Left renal pelvis (tissue), 4 donors: ENCODE data around the gene NEK7. TPM values are rescaled to one million over a fixed set of nuclear protein-coding genes. Genes with fewer than 3 reads are reported as not detected.
"Not testable (repeated sequence)": the region's sequence is repeated elsewhere in the genome, so short reads cannot be mapped to it uniquely, and the experiment has no call there.

ENCODE experiments used
- DNase-seq, 4 donors: peaks; one replicate each; pipeline ENCODE4 v3.0.0-alpha.2; 2013; ENCODE audit warnings: low read depth in 4 of 4, low spot score in 3 of 4
- polyA plus RNA-seq, 4 donors: library from polyadenylated mRNA; unstranded; fragments of 120-200 nt; gene quantifications; one replicate each; pipeline ENCODE4 v1.2.1, GENCODE V29; 2013; ENCODE audit not compliant: insufficient read length in 4 of 4

Gene NEK7
- polyA plus RNA-seq, 4 donors = 46.0 to 69.8 (median 55.9) TPM

- DNase-seq = no peak
Observed at GRCh38 chr1:198167436-198167934, 10.7 kb downstream of the NEK7 start.

DNA sequence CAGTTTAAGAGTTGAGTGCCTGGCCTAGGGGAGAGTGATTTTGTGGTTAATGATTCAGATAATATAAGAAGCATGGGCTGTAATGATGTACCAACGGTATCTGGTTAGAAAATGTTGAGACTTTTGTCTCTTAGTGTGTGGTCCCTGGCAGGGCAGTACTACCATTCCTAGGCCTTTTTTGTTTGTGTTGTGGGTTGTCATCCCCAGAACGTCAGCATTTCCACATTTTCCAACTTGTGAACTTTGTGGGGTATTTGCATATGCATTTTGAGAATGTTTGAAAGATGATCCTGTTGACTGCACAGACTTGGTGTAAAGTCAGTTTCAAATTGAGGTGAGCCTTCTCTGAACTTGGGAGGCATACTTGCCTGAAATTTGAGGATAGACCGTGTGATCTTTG lies 11.4 kb downstream of the NEK7 start:
- DNase-seq = no peak

GRCh38 chr1:198169672-198170071 lies 12.9 kb downstream of the NEK7 start:
- DNase-seq = no peak

GRCh38 chr1:198171667-198172540 lies 15.1 kb downstream of the NEK7 start:
- DNase-seq = no peak

GRCh38 chr1:198173832-198174231 lies 17.0 kb downstream of the NEK7 start:
- no peak for DNase-seq

GRCh38 chr1:198174297-198174696 lies 17.5 kb downstream of the NEK7 start:
- DNase-seq = no peak

- no peak for DNase-seq
Observed at GRCh38 chr1:198175423-198176170, 18.8 kb downstream of the NEK7 start.

DNA sequence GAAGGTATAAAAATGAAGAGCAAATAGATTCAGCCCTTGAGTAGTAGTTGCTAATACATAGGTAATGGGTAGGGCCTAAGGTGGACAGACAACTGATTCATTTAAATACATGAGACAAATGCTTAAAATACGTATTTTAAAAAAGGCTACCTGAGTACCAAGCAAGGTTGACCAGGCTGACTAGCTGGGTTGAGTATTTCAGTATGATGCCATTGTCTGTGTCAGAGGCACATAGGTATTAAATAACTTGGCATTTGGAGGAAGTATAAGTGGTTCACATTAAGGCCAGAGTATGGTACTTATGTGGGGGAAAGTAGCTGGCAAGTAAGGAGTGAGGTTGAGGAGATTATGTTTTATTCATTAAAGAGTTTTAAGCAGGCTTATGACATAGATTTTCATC lies 19.4 kb downstream of the NEK7 start:
- DNase-seq = no peak

- no peak for DNase-seq
Observed at GRCh38 chr1:198177546-198177945, 20.7 kb downstream of the NEK7 start.

DNA sequence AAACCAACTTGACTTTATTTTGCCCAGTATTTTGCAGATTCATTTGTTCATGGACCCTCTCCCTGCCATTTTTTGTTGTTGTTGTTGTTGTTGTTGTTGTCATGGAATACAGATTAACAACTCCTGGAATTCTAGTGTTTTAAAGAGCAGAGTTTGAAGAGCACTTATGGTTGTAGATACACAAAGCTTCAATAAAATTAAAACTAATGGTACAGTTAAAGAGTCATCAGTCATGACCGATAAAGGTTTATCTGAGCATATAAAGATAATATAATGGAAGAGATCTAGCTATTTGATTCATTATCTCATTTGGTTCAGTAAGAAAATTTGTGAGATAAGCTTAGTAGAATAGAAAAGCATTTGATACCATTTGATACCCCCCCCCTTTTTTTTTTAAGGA lies 21.8 kb downstream of the NEK7 start:
- DNase-seq = no peak

- DNase-seq = no peak
Observed at GRCh38 chr1:198179556-198179981, 22.8 kb downstream of the NEK7 start.

DNA sequence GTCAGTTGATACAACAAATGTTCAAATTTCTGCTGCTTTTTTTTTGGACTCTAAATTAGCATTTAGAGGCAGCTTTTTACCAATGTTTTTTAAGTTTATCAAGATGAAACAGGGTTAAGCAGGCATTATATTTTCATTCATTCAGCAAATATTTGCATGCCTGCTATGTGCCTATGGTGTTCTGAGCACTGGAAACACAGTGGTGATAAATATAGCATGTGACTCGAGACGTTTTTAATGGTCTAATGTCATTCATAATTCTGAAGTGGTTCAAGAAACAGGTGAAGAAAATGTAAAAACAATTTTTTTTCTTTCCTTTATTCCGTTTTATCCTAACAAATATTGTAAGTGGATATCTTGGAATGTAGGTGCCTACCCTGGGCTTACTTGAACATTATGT lies 26.8 kb downstream of the NEK7 start:
- no peak for DNase-seq

GRCh38 chr1:198184516-198184915 lies 27.7 kb downstream of the NEK7 start:
- no peak for DNase-seq

DNA sequence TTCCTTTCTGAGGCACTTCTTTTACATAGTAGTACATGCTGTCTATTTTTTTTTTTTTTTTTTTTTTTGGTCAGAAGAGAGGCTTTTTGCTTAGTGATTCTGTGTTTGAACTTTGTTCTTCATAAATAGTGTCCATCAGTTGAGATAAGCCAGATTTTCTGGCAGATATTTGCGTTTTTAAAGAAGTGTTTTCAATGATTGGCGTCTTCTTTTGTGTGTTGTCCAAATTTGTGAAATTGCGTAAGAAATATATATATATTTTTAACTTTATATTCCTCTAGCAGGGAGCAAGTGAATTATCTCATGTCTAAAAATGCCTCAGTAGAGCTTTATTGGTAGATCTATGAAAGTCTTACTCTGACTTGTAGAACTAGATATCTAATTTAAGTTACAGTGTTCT lies 28.3 kb downstream of the NEK7 start:
- DNase-seq = no peak

- no peak for DNase-seq
Observed at GRCh38 chr1:198185759-198186158, 29.0 kb downstream of the NEK7 start.

DNA sequence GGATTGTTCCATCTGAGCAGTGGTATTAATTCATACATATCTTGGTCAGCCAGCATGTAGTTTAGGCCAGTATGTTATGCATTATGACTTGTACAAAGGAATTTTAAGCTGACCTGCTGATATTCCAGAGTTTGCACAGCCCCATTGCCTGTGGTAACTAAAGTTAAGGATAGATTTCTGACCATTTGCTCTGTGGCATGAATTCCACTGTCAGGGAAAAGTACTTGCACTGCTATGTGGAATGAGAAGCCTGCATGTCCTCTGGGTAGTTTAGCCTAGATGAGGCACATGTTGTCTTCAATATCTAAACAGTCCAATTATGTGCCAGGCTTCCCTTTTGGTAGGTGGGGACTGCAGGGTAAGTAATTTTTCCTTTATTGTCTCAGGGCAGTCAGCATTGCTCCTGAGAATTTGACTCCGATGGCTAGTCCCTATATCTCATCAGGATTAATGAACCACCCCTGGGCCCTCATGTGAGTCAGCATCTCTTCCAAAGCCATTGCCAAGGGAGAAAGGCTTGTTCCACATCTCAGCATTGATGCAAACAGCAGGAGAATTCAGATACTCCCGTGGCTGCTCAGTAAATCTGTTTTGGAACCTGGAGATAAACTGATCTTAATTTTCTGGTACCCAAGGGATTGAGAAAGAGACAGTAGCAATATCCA lies 30.2 kb downstream of the NEK7 start:
- DNase-seq = no peak

DNA sequence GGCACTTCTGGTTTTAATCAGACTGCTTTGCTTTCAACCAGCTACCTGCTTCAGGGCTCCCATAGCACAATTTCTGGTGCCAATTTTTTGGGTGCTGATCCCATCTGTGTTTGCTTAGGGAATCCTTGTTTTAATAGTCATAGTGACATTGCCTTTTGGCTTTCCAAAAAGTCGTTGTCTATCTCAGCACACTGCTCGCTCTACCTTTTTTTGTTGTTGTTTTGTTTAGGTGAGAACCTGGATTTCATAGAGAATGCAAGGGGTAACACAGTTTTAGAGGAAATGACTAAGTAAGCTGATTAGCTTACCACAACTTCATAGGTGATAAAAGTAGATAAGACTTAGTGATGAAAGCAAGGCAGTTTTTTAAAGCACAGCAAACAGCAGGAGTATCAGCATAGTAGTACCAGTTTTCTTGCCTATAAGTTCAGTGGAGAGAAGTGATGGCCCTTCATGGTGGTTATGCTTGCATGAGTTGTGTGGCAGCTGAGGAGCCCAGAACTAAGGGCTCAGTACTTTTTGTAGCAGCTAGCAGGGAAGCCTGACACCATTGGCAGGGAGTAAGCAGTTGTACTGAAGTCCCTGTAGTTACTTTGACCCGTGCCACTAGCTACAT lies 31.3 kb downstream of the NEK7 start:
- DNase-seq = no peak

- no peak for DNase-seq
Observed at GRCh38 chr1:198191117-198191516, 34.3 kb downstream of the NEK7 start.

- DNase-seq = not testable (repeated sequence)
Observed at GRCh38 chr1:198193871-198194270, 37.1 kb downstream of the NEK7 start.

GRCh38 chr1:198196630-198197029 lies 39.8 kb downstream of the NEK7 start:
- DNase-seq = no peak

GRCh38 chr1:198197285-198197684 lies 40.5 kb downstream of the NEK7 start:
- no peak for DNase-seq
